ENCODE data around the gene PPFIA4. TPM values are rescaled to one million over a fixed set of nuclear protein-coding genes. Genes with fewer than 3 reads are reported as not detected.

The PPFIA4 gene
- total RNA-seq, 1 experiment from 2014 or later = 12.1 TPM

DNA sequence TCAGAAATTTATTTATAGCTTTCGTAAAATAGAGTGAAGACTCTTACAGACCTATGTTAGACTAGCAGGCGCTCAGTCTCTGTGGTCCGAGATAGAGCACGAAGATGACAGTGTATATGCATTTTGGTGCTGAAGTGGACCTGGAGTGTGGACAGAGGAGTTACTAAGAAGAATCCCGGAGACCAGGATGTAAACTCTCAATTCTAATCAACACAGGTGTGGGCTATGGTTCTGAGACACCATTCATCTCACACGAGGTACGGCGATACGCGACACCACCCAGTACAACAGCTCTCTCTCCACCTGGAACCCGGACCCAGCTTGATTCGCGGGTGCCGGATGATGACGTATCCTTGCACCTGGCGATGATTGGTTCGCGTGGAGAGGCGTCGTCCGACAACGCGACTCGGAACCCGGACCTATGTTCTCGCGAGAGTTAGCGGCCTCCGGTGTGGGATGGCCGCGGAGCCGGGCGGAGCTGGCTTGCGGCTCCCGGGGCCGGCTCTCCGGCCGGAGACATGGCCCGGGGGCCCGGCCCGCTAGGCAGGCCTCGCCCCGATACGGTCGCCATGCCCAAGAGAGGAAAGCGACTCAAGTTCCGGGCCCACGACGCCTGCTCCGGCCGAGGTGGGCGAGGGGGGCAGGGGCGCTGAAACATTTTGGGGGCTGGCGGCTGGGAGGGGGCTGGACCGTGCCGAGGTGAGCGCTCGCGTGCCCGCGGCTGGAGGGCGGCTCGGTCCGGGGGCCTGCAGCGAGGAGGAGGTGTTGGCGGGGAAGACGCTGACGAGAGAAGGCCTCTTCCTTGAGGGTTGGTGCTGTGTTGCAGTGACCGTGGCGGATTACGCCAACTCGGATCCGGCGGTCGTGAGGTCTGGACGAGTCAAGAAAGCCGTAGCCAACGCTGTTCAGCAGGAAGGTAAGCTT lies 19.1 kb upstream of the PPFIA4 start, which contains the start of gene TMEM183A:
TSS of gene TMEM183A (plus strand) at position 427 of the 924 bp plus-strand sequence. CDS start at position 519, 92 bp downstream.
- Histone ChIP-seq H4K20me1 (ENCODE audit: low read length) (peaks cover 11% of the 10 kb centered on the region; the same call in 1 of the 2 replicates), H3K79me2 (ENCODE audit: low read length) (peaks cover 41% of the 10 kb centered on the region), H3K36me3 (ENCODE audit: low read depth, low read length) (peaks cover 23% of the 10 kb centered on the region), H3K27ac (ENCODE audit: low read length) (peak within 1 kb of the TSS; percentile 66), H3K4me1 (ENCODE audit: insufficient read depth, low read length) (peaks cover 6% of the 10 kb centered on the region), H3K9ac (ENCODE audit: low read length) (peak within 1 kb of the TSS; percentile 89), H3K9me2 (replicated peaks; ENCODE audit: low read length) (no peaks in the 10 kb centered on the region), H3K27me3 (ENCODE audit: low read length) (no peaks in the 10 kb centered on the region), H3K4me2 (ENCODE audit: low read length) (peak within 1 kb of the TSS; percentile 85), H3K9me3 (ENCODE audit: low read length) (no peaks in the 10 kb centered on the region), H3F3A (ENCODE audit: low read length, unreplicated experiment) (no peaks in the 10 kb centered on the region), H3K4me3 (ENCODE audit: low read length) (peak within 1 kb of the TSS; percentile 96), H2AFZ (ENCODE audit: low read length) (peak within 1 kb of the TSS; percentile 92)
- DNase-seq (peak; percentile 99), ATAC-seq (peak; percentile 96)
- intact Hi-C loops (cut with micrococcal nuclease) = no loop called here
- TF ChIP-seq EZH2phosphoT487 (IDR thresholded peaks at IDR 0.05; ENCODE audit: borderline replicate concordance, low read length) = no peak
- TF ChIP-seq EZH2 (IDR thresholded peaks at IDR 0.05; ENCODE audit: low read length, unreplicated experiment) = no peak
- TF ChIP-seq, protein P1, sequence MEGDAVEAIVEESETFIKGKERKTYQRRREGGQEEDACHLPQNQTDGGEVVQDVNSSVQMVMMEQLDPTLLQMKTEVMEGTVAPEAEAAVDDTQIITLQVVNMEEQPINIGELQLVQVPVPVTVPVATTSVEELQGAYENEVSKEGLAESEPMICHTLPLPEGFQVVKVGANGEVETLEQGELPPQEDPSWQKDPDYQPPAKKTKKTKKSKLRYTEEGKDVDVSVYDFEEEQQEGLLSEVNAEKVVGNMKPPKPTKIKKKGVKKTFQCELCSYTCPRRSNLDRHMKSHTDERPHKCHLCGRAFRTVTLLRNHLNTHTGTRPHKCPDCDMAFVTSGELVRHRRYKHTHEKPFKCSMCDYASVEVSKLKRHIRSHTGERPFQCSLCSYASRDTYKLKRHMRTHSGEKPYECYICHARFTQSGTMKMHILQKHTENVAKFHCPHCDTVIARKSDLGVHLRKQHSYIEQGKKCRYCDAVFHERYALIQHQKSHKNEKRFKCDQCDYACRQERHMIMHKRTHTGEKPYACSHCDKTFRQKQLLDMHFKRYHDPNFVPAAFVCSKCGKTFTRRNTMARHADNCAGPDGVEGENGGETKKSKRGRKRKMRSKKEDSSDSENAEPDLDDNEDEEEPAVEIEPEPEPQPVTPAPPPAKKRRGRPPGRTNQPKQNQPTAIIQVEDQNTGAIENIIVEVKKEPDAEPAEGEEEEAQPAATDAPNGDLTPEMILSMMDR (conservative IDR thresholded peaks at IDR 0.05; ENCODE audit: low read depth, low read length) = no peak
- TSS peak; percentile 100 for BruUV-seq (replicated peaks)
- ChIA-PET POLR2A (ENCODE audit: unreplicated experiment) (interaction anchor here (0.6 to 0.8 kb wide), 4 partner anchors 12 to 80 kb away, joined by 3 to 5 read pairs (median 4); no protein-coding TSS in a partner anchor), CTCF (interaction anchor here (0.5 kb wide), 1 partner anchor 20 kb away, joined by 3 read pairs; no protein-coding TSS in a partner anchor)

DNA sequence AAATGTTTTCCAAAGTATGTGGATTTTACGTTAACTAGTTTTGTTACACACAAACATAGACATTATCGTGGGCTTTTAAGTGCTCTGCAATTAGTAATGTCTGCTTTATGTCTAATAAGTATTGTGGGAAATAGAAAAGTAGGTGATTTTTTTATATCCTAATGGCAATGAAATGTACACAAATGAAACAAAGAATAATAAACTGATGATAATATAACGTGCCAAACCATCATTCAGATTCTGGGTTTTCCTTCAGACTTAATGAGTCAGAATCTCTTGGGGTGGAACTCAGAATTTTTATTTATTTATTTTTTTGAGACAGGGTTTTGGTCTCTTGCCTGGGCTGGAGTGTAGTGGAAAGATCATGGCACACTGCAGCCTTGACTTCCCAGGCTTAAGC lies 17.1 kb upstream of the PPFIA4 start:
- peak overlapping the region; percentile 96; the same call in 1 of the 2 replicates for H3K4me3 ChIP-seq (ENCODE audit: low read length)
- H3K4me2 ChIP-seq (ENCODE audit: low read length) = peak overlapping the region; percentile 85
- peaks cover 6% of the 10 kb centered on the region for H3K4me1 ChIP-seq (ENCODE audit: insufficient read depth, low read length)
- no peak for ATAC-seq
- H3K9me2 ChIP-seq (replicated peaks; ENCODE audit: low read length) = no peaks in the 10 kb centered on the region
- H3F3A ChIP-seq (ENCODE audit: low read length, unreplicated experiment) = no peaks in the 10 kb centered on the region
- H3K36me3 ChIP-seq (ENCODE audit: low read depth, low read length) = peaks cover 32% of the 10 kb centered on the region
- H3K79me2 ChIP-seq (ENCODE audit: low read length) = peaks cover 51% of the 10 kb centered on the region
- CTCF ChIA-PET = no interaction called here
- DNase-seq = no peak
- intact Hi-C loops (cut with micrococcal nuclease) = no loop called here
- peaks cover 11% of the 10 kb centered on the region; the same call in 1 of the 2 replicates for H4K20me1 ChIP-seq (ENCODE audit: low read length)
- TF ChIP-seq EZH2phosphoT487 (IDR thresholded peaks at IDR 0.05; ENCODE audit: borderline replicate concordance, low read length) = no peak
- TF ChIP-seq, protein P1 (conservative IDR thresholded peaks at IDR 0.05; ENCODE audit: low read depth, low read length) = no peak
- no peak for TF ChIP-seq EZH2 (IDR thresholded peaks at IDR 0.05; ENCODE audit: low read length, unreplicated experiment)
- H3K27ac ChIP-seq (ENCODE audit: low read length) = no peak overlapping the region
- no peak overlapping the region for H3K9ac ChIP-seq (ENCODE audit: low read length)
- H2AFZ ChIP-seq (ENCODE audit: low read length) = no peak overlapping the region
- H3K9me3 ChIP-seq (ENCODE audit: low read length) = no peaks in the 10 kb centered on the region
- BruUV-seq (replicated peaks) = no TSS peak
- no peaks in the 10 kb centered on the region for H3K27me3 ChIP-seq (ENCODE audit: low read length)
- POLR2A ChIA-PET (ENCODE audit: unreplicated experiment) = no interaction called here

All from PC-3 (cell line).